HT1080 (cell line): ENCODE data around the gene TNFRSF12A. TPM values are rescaled to one million over a fixed set of nuclear protein-coding genes. Genes with fewer than 3 reads are reported as not detected.
A peak's percentile ranks its signal among the peaks of the same experiment; 100 is the strongest.

Experiments
- DNase-seq: peaks from one replicate; pipeline ENCODE4 v3.0.0-alpha.2; 2015; ENCODE audit warnings: low read depth
- total RNA-seq: library from RNA; depleted of rRNA; stranded (reverse); fragments of >200 nt; shearing (Covaris generic); gene quantifications from 2 replicates; pipeline ENCODE4 v1.2.3, GENCODE V29; 2014

The TNFRSF12A gene
- total RNA-seq, 1 experiment from 2014 or later, result 411 TPM

GRCh38 chr16:3010510-3010909 is 9.7 kb upstream of the TNFRSF12A start:
- DNase-seq, result no peak

GRCh38 chr16:3012246-3012645 is 7.9 kb upstream of the TNFRSF12A start:
- no peak for DNase-seq

GRCh38 chr16:3012828-3013420 is 7.2 kb upstream of the TNFRSF12A start, which contains the start of gene CLDN9:
CLDN9 (plus strand) TSS chr16:3012923; CDS start chr16:3013363, 440 bp downstream.
- DNase-seq, result peak; percentile 16

GRCh38 chr16:3013491-3013951 is 6.6 kb upstream of the TNFRSF12A start:
- DNase-seq, result no peak

- DNase-seq, result no peak
Measured at GRCh38 chr16:3013998-3014690, 6.0 kb upstream of the TNFRSF12A start.

GRCh38 chr16:3014971-3015370 is 5.2 kb upstream of the TNFRSF12A start:
- DNase-seq, result no peak

GRCh38 chr16:3015865-3016521 is 4.2 kb upstream of the TNFRSF12A start:
- no peak for DNase-seq

- no peak for DNase-seq
Measured at GRCh38 chr16:3017344-3017743, 2.8 kb upstream of the TNFRSF12A start.

- DNase-seq, result no peak
Measured at GRCh38 chr16:3017794-3018506, 2.2 kb upstream of the TNFRSF12A start, which contains the start of gene CLDN6. CLDN6 (minus strand) TSS chr16:3018183; CDS start chr16:3016021, 2,162 bp downstream.

- peak; percentile 59 for DNase-seq
Measured at GRCh38 chr16:3019594-3020246, 448 bp upstream of the TNFRSF12A start.

GRCh38 chr16:3020604-3021448 is 658 bp downstream of the TNFRSF12A start:
- DNase-seq, result peak; percentile 92

GRCh38 chr16:3021449-3022207 is 1.5 kb downstream of the TNFRSF12A start:
- DNase-seq, result peak; percentile 96

GRCh38 chr16:3022208-3022683 is 2.1 kb downstream of the TNFRSF12A start:
- peak; percentile 95 for DNase-seq

- peak; percentile 52 for DNase-seq
Measured at GRCh38 chr16:3022684-3023414, 2.7 kb downstream of the TNFRSF12A start.

GRCh38 chr16:3023415-3023668 is 3.2 kb downstream of the TNFRSF12A start:
- peak; percentile 92 for DNase-seq

- peak; percentile 97 for DNase-seq
Measured at GRCh38 chr16:3023669-3024478, 3.7 kb downstream of the TNFRSF12A start, which contains the start of the genes HCFC1R1 and THOC6. HCFC1R1 (minus strand) TSS chr16:3023942; CDS start chr16:3023941, 1 bp downstream. THOC6 (plus strand) TSS chr16:3024035; CDS start chr16:3024327, 292 bp downstream.
